Myometrial cell (primary cell): ENCODE results near the gene TNFAIP6. TPM values are rescaled to one million over a fixed set of nuclear protein-coding genes. Genes with fewer than 3 reads are reported as not detected.

Experiments
- total RNA-seq: library from RNA; depleted of rRNA; stranded (reverse); fragments of >200 nt; gene quantifications from 2 replicates; pipeline ENCODE4 v1.2.3, GENCODE V29; 2015

The TNFAIP6 gene, protein sequence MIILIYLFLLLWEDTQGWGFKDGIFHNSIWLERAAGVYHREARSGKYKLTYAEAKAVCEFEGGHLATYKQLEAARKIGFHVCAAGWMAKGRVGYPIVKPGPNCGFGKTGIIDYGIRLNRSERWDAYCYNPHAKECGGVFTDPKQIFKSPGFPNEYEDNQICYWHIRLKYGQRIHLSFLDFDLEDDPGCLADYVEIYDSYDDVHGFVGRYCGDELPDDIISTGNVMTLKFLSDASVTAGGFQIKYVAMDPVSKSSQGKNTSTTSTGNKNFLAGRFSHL
- total RNA-seq, result 56.5 and 64.5 TPM in 2 replicates

GRCh38 chr2:151357359-151357758, at the start of gene TNFAIP6:
TSS of gene TNFAIP6 (plus strand) at chr2:151357592. CDS start at chr2:151357667, 75 bp downstream.

DNA sequence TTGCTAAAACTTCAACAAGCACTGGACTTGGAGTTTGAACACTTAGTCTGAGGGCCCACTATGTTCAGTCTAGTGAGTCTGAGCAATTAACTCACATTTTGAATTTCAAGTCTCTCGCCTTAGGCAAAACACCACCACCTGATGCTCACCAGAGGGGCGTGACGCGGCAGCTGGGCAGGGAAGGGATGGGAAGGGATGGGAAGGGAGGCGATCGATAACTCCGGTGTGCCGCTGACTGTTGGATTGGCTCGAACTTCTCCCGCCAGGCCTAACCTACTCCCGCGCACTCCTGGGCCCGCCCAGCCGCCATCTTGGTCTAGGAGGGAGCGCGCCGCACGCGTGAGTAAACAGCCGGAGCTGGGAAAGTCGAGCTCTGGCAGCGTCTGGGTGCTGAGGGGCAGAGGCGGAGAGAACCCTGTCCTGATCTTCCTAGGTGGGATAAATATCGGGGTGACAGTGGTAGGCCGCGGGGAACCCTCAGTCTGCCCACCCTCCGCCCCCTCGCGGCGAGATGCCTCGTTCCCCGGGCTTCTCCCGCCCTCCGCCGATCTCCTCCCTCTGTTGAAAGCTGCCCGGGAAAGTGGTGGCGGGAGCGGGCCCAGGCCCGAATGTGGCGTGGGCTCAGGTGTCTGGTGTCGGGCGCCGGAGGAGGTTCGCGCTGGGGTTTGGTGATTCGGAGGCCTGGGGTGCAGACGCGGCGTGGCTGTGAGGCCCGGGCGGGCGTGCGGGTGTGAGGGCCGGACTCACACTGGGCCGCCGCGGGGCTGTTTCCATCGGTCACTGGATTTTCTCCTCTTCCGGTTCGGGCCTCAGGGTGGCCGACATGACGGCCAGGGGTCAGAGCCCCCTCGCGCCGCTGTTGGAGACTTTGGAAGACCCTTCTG, 52.5 kb downstream of the TNFAIP6 start, which contains the start of gene RIF1:
TSS of gene RIF1 (plus strand) at position 302 of the 884 bp plus-strand sequence. CDS start at position 824, 522 bp downstream.

Other genes starting within 250 kb of the TNFAIP6 start
- gene RBM43, start 95.7 kb upstream of the TNFAIP6 start, total RNA-seq, result 5.2 and 9.2 TPM in 2 replicates
- 12.7 and 18.6 TPM in 2 replicates for gene NMI, start 67.9 kb upstream of the TNFAIP6 start, total RNA-seq
- 12.8 and 13.0 TPM in 2 replicates for gene RIF1, start 52.3 kb downstream of the TNFAIP6 start, total RNA-seq